Glomerular visceral epithelial cell (primary cell): ENCODE measurements around the gene ASCC1.
A peak's percentile ranks its signal among the peaks of the same experiment; 100 is the strongest.

Experiments used
- DNase-seq: peaks from one replicate; pipeline ENCODE4 v3.0.0-alpha.2; 2016; ENCODE audit errors: extremely low spot score

Gene ASCC1, protein sequence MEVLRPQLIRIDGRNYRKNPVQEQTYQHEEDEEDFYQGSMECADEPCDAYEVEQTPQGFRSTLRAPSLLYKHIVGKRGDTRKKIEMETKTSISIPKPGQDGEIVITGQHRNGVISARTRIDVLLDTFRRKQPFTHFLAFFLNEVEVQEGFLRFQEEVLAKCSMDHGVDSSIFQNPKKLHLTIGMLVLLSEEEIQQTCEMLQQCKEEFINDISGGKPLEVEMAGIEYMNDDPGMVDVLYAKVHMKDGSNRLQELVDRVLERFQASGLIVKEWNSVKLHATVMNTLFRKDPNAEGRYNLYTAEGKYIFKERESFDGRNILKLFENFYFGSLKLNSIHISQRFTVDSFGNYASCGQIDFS

DNA sequence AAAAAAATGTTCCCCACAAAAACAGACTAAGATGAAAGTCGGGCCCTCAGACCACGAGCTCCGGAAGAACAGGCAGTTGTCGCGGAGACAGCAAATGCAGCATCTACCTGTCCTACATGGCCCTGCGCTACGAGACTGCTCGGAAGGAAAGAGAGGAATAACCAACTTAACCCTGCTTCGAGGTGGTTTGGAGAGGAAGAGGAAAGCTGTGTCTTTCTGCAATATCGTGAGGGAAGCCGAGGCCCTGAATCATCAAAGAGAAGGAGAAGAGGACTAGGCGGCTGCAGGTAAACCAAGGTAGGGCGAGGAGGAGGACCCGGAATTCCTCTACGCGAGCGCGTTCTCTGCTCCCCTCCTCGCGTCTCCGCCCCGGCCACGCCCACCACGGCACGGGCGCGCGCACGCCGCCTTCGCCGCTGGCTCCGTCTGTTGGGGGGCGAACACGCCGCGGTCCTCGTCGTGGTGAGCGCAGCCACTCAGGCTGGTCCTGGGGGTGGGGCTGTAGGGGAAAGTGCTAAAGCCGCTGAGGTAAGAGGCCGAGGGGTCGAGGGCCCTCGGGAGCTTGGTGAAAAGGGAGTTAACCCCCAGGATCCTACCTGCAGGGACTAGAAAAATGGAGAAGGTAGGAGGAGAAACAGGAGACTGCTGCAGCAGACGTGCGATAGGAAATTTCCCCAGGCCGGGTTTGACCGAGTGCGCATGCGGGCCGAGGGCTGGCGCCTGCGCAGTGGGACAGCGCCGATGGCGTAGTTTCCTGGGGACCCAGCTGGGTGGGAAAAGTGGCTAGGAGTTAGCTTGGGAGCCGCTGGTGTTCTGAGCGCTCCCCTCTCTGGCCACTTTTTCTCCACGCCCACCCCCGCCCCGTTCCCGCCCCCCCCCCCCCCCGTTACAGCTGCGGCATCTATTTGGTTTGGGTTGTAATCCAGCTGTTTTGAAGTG, at the start of gene ASCC1, which contains the start of gene ANAPC16:
Gene ASCC1 (minus strand): TSS at position 666 of the 939 bp plus-strand sequence. CDS start 2,978 bp downstream, outside the sequence.
Gene ANAPC16 (plus strand): TSS at position 402 of the 939 bp plus-strand sequence. CDS start 7,903 bp downstream, outside the sequence.
- DNase-seq = peak; percentile 95

DNA sequence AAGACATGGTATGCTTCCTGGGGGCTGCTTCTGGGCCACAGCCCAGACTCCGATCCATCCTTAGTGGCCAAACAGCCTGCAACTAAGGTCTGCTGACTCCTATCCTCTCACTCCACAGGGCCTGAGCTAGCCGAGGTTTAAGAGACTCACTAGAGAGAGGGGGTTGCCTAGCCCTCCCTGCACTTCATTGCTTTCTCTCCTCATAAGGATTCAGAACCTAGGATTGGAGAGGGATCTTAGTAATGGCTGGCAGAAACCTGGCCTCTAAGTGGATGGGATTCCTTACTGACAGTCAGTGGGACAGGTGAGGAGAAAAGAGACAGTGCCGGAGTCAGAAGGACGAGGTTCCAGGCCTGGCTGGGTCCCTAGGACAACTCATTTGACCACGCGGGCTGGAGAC, 49.4 kb upstream of the ASCC1 start:
- DNase-seq = no peak

DNA sequence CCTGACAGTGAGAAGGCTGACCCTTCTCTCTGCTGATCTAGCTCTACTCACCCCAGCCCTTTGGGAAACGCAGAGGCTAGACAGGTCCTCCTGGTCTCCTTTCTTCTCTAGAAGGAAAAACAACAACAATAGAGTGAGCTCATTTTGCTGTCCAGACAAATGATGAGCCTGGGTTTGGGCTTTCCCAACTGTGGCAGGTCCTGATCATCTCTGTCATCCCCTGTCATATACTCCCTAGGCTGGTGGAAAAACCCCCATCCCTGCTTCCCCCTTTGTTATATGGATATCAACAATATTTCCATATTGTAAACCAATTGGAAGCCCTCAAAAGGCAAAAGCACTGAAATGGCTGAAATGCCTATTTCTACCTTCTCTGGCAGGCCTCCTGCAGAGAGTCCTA, 48.5 kb upstream of the ASCC1 start:
- DNase-seq = no peak

DNA sequence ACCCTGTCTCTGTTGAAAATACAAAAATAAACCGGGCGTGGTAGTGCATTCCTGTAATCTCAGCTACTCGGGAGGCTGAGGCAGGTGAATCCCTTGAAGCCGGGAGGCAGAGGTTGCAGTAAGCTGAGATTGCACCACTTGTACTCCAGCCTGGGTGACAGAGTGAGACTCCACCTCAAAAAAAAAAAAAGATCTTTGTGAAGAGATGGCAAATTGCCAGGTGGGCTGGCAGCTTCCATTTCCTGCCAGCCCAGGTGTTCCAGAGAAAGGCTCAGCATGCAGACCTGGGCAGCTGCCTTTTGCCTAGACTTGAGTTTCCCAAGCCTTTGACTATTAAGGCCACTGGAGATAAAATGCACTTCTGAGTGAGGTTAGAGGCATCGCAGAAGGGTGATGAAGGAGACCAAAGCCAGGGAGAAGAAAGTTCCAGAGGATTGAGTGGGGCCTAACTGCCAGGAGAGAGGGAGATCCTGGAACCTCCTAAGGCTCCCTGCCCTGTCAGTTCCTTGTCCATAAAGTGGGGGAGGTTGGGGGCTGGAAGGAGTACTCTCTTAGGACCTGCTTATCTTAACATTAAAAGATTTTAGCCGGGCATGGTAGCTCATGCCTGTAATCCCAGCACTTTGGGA, 47.7 kb upstream of the ASCC1 start:
- DNase-seq = peak; percentile 61

DNA sequence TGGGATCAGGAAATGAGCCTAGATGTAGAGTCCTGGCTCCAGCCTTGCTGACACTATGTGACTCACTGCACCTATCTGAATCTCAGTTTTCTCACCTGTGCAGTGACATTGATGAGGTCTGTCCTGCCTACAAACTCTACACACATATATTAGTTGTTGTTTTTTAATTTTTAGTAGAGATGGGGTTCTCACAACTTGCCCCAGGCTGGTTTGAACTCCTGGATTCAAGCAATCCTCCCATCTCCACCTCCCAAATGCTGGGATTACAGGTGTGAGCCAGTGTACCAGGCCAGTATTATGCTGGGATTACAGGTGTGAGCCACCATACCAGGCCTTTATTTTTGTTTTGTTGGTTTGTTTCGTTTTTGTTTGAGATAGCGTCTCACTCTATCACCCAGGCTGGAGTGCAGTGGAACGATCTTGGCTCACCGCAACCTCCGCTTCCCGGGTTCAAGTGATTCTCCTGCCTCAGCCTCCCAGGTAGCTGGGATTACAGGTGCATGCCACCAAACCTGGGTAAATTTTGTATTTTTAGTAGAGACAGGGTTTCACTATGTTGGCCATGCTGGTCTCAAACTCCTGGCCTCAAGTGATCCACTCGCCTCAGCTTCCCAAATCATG, 45.8 kb upstream of the ASCC1 start:
- no peak for DNase-seq

DNA sequence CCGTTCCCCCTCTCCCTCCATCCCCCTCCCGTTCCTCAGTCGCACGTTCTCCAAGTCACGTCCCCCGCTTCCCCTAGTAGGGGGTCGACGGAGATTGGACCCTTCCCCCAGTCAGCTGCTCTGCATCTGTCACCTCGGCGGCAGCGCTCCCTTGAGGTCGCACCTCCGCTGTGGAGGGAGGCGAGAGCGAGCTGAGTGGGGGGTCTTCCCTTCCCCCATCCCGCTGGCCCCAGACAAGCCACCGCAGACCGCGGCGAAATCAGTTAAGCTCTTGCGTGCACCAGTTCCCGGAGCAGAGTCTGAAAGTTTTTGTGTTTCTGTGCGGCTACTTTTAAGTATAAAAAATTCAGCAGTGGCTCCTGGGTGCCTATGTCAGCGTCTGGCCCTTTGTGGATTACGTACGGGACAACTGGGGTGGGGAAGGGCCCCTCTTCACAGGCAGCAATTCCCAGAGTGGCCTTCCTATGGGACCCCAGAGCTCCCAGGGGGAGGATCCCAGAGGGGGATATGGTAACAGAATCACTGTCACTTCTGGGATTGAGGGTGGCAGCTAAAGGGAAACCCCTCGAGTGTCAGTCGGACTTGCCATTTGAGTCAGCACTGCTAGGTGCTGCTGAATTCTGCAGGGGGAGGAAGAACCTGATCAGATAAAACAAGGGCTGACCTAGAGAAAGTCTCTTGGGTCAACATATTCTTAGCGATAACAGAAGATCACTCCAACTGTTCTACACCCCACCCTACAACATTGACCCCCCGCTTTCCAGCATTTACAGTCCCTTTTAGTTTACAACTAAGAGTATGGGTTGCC, 45.1 kb upstream of the ASCC1 start:
- no peak for DNase-seq

DNA sequence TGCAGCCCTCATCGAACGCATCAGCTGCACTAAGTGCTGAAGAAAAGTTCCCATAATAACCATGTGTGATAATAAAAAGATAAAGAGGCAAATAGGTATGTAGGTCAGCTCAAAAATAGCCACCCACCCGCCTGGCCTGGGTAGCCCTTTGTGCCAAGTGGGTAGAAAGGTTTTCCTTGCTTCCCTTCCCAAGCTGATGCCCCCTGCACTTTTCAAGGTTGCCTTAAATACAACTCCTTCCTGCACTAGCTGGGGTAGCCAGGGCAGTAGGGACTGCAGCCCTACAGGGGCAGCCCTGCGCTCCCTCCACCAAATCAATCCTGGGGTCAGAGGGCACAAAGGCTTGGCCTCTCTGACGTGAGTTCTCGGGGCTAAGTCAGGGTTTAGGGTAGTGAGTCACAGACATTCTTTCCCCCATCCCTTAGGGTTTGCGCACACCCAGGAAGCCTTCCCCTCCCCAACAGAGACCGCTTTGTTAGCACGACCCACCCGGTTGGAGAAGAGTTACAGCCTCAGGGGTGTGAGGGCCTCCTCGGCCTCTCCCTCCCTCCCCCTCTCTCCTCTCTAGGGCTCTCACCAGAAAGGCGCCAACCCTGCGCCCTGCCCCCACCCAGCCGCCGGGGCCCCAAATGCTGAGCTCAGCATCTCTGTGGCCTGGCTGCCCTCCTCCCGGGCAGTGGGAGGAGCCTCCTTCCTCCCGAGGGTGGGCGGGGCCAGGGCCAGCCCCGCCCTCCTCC, 44.3 kb upstream of the ASCC1 start:
- peak; percentile 52 for DNase-seq

DNA sequence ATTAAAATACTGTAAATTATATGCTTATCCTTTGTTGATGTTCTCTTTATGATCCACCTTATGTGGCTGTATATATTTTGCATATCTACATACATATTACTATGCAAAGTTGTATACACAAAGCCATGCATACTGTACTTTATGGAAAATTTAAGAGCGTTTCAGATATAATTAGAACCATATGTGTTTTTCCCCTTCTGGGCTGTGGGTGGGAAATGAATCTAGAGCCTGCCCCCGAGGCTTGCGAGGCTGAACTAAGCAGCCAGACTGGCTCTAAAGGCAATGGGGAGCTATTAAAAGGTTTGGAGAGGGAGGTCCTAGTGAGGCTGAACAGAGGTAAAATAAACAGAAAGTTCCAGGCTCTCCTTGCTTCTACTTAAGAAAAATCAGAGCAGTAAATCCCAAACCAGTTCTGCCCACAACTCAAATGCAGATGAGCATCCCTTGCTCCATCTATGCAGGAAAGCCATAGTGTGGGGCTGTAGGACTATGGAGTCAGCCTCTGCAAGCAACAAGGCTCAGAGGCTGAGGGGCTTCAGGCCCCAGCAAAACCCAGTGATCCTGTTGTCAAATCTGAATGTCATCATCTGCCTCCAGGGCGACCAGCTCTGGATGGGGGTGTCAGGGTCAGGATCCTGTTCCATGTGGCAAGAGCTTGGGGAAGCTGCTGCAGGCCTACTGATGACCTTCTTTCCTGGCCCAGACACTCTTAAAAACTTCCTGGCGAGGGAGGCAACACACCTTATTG, 43.6 kb upstream of the ASCC1 start:
- DNase-seq = no peak

DNA sequence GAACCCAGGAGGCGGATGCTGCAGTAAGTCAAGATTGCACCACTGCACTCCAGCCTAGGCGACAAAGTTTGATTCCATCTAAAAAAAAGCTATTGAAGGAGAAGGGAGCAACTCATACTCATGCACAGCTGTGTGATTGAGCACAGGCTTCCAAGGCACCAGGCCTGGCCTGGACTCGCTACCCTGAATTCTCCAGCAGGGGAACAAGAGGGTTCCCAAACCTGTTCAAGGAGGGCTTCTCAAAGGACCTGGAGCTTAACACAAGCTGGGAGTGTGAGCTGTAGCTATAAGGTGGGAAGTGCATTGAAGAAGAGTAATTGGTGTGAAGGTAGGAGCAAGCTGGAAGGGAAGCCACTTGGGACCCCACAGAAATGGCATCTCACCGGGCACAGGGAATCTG, 42.5 kb upstream of the ASCC1 start:
- no peak for DNase-seq

DNA sequence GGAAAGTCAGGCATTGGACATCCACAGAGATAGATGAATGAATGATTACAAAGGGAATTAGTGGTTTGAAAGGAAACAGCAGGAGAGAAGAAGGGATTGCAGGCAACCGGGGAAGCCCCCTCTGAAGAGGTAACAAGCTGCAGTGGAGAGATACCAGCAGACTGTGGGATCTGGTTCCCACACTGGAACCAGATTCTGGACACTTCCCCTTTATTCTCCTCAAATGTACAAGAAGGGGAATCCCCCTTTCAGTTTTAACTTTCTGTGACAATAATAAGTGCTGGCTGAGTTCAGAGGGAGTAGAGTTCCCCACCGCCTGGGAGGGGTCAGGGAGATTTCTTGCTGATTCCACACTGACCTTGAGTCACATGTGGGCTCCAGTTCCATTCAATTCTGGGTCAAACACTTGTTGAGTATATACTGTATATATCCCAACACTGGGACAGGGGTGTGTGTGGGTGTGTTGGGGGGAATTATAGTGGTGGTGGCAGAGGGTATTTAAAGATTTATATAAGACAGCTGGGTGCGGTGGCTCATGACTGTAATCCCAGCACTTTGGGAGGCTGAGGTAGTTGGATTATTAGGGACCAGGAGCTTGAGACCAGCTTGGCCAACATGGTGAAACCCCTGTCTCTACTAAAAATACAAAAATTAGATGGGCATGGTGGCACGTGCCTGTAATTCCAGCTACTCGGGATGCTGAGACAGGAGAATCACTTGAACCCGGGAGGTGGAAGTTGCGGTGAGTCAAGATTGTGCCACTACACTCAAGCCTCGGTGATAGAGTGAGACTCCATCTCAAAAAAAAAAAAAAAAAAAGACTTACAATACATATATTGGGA, 41.2 kb upstream of the ASCC1 start:
- no peak for DNase-seq

DNA sequence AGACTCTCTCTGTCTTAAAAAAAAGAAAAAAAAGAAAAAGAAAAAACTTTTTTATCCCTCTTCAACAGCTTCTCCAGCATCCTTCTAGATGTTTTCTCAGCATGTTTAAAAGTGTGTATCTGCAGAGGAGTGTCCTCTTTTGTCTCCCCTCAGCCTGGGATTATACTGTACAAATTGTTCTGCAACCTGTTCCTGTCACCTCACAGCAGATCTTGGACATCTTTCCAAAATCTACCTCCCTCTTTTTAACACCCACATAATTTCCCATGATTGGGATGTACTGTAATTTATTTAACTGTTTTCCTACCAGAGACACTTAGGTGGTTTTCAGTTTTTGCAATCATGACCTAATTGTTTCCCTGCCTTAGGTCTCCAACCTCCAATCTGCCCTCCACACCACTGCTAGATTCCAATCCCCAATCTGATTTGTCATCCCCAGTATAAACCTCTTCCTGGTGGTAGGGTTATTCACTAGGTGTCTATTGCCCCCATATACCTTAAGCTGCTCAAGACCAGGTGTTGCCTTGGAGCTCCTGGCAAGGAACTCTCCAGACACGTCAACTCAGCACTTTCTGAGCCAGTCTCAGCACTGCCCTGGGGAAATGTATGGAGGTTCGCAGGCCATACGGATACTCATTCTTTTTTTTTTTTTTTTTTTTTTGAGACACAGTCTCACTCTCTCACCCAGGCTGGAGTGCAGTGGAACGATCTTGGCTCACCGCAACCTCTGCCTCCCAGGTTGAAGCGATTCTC, 40.1 kb upstream of the ASCC1 start:
- DNase-seq = no peak

DNA sequence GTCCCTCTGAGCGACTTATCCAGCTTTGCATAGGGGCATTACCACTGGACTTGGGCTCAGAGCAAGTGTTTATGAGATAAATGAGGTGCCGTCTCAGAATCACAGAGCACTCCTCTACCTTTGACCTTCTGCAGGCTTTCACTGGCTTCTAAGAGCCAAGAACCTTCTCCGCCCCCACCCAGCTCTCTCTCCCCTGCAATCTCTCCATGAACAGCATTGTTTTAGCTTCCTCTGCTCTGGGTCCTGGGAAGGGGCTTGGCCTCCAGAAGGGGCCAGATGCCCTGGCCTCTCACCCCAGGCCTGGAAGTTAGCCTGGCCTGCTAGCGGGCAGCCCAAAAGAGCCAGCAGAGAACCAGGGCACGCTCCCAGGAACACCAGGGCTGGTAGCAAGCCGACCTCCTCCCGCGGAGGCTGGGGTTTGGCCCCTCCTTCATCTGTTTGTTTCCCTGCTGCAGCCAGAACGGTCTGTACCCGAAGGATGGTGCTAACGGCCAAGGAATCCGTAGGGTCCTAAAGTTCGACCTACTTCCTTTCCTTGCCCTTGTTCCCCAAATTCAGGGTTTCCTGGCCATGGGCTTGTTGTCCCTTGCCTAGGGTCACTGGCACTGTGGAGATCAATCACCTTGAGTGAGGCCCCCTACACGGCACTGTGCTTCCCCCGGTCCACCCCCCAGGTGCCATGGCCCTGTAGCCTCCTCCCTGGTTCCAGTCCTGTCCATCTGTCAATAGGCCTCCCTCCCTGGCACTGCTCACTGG, 38.9 kb upstream of the ASCC1 start:
- peak; percentile 24 for DNase-seq

DNA sequence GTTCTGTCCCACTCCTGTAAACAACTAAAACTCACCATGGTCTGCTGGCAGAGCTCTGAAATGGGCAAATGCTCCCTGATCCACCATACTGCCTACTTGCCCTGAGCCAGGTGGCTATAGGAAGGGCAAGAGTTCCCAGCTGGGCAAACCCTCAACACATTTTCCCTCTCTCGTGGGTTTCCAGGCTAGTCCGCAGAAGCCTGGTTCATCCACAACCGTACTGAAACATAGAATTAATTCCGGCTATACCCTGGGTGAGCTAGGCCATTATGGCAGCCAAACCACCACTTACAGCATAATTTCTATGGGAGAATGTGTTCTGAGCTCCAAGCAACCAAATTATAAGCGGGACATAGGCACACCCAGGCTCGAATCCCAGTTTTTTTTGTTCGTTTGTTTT, 37.5 kb upstream of the ASCC1 start:
- DNase-seq = no peak

DNA sequence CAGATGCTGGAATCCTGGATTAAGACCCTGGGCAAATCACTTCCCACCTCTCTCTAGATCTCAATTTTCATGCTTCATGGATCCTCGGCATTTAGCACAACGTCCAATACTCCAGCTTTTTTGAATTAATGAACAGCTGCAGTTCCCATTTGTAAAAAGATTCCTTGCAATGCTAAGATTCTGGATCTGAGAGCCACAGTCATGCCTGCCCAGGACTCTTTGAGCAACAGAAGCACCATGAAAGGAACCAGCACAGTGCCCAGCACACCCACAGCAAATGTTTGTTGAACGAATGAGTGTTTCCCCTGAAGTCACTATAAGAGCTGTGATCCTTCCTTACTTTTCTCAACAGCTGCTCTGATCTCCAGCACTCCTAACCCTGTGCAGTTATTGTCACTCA, 36.9 kb upstream of the ASCC1 start:
- no peak for DNase-seq

DNA sequence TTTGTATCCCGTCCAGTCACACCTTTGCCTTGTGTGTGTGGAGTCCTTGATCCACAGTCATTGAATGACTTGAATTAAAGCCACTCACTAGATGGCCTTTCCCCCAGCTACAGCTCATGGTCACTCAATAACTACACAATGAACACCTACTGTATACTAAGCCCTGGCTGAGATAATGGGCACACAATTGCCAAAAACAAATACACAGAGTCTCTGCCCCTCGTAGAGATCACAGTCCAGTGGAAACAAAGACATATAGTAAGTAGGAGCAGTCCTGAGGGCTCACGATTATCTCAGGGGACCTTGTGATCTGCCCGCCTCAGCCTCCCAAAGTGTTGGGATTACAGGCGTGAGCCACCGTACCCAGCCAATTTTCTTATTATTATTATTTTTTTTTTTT, 35.6 kb upstream of the ASCC1 start:
- no peak for DNase-seq

DNA sequence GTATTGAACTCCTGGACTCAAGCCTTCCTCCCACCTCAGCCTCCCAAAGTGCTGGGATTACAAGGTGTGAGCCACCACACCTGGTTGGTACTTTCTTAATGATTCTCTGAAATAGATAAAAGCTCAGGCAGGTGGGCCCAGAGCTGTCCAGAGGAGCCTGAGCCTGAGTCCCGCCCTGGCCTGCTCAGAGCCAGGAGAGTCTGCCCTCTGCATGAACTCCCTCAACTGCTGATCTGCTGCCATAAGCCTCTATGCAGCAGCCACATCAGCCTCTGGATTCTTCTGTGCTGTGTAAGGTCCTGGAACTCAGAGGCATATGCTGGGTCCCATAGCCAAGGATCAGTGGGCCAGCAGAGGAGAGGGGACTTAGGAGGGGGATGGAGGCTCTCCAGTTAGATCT, 34.6 kb upstream of the ASCC1 start:
- DNase-seq = no peak
